ENCODE results near the gene PHIP. TPM values are rescaled to one million over a fixed set of nuclear protein-coding genes. Genes with fewer than 3 reads are reported as not detected.
A peak's percentile ranks its signal among the peaks of the same experiment; 100 is the strongest.

PHIP gene
- polyA plus RNA-seq, 3 donors, result 3.2 to 10.8 (median 5.1) TPM

DNA sequence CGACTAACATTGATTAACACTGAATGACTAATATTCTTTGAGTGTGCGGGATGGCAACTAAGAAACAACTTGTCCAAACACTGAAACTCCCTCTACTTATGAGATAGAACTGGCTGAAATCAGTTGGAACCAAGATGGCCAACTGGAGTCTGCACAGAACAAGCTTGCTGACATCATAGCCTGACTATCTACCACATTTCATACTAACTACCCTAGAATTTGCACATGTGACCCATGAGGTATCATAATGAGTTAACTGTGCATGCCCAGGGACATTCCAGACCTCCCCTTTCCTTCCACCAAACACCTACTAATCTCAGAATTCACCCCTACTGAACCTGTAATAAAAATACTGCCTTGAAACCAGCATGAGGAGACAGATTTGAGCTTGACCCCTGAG is 43.2 kb downstream of the PHIP start:
- no peaks in the 10 kb centered on the region for H3K9me3 Mint-ChIP-seq
- H3K36me3 ChIP-seq (replicated peaks in 1 of 2; ENCODE audit: control insufficient read depth in 1 of 2, insufficient read depth in 2 of 2, low read length in 2 of 2), result peaks cover 32 to 90% of the 10 kb centered on the region in 2 donors
- no peak overlapping the region for H3K9ac ChIP-seq (ENCODE audit: insufficient read depth, low read length, poor library complexity, severe bottlenecking)
- no peak overlapping the region for H3K4me2 ChIP-seq (replicated peaks; ENCODE audit: extremely low read depth, low read length, poor library complexity, severe bottlenecking)
- H3K4me1 Mint-ChIP-seq, result peaks cover 13% of the 10 kb centered on the region
- H3K27me3 Mint-ChIP-seq (ENCODE audit: low read depth in 3 of 3), result no peaks in the 10 kb centered on the region
- peaks cover 95% of the 10 kb centered on the region for H3K79me2 ChIP-seq (ENCODE audit: insufficient read depth, low read length)
- no peaks in the 10 kb centered on the region for H3K27me3 ChIP-seq (ENCODE audit: control insufficient read depth in 2 of 2, insufficient read depth in 2 of 2, low read length in 2 of 2)
- H3K27ac Mint-ChIP-seq, result peak overlapping the region in 3 of 7 donors; percentile 1 to 31 (median 9)
- no CpG with 5 or more reads among the region's 2 CpGs for WGBS (ENCODE audit: insufficient coverage)
- no peak overlapping the region for H3K4me3 ChIP-seq (replicated peaks in 1 of 3; ENCODE audit: low read depth in 2 of 3, low read length in 3 of 3)
- peaks cover 56 to 70% of the 10 kb centered on the region in 2 donors for H3K36me3 Mint-ChIP-seq
- H3K27ac ChIP-seq (ENCODE audit: low read depth in 1 of 2, low read length in 2 of 2), result peak overlapping the region in 1 of 2 donors; percentile 43
- peaks cover 94% of the 10 kb centered on the region for H4K20me1 ChIP-seq (ENCODE audit: insufficient read depth, low read length)
- no peak overlapping the region for H3K4me3 Mint-ChIP-seq
- peaks cover 9 to 11% of the 10 kb centered on the region in 2 donors for H3K4me1 ChIP-seq (ENCODE audit: control insufficient read depth in 1 of 2, insufficient read depth in 2 of 2, low read length in 2 of 2)
- DNase-seq, result peak in 1 of 3 donors; percentile 3
- TF ChIP-seq, protein P1, sequence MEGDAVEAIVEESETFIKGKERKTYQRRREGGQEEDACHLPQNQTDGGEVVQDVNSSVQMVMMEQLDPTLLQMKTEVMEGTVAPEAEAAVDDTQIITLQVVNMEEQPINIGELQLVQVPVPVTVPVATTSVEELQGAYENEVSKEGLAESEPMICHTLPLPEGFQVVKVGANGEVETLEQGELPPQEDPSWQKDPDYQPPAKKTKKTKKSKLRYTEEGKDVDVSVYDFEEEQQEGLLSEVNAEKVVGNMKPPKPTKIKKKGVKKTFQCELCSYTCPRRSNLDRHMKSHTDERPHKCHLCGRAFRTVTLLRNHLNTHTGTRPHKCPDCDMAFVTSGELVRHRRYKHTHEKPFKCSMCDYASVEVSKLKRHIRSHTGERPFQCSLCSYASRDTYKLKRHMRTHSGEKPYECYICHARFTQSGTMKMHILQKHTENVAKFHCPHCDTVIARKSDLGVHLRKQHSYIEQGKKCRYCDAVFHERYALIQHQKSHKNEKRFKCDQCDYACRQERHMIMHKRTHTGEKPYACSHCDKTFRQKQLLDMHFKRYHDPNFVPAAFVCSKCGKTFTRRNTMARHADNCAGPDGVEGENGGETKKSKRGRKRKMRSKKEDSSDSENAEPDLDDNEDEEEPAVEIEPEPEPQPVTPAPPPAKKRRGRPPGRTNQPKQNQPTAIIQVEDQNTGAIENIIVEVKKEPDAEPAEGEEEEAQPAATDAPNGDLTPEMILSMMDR (IDR thresholded peaks at IDR 0.05), result no peak
- intact Hi-C loops (cut with micrococcal nuclease), result no loop called here
- H2AFZ ChIP-seq (ENCODE audit: insufficient read depth, low read depth, low read length, poor library complexity, severe bottlenecking), result no peak overlapping the region
- H3K9me3 ChIP-seq (replicated peaks in 1 of 2; ENCODE audit: control insufficient read depth in 1 of 2, insufficient read depth in 1 of 2, low read length in 2 of 2), result no peaks in the 10 kb centered on the region

DNA sequence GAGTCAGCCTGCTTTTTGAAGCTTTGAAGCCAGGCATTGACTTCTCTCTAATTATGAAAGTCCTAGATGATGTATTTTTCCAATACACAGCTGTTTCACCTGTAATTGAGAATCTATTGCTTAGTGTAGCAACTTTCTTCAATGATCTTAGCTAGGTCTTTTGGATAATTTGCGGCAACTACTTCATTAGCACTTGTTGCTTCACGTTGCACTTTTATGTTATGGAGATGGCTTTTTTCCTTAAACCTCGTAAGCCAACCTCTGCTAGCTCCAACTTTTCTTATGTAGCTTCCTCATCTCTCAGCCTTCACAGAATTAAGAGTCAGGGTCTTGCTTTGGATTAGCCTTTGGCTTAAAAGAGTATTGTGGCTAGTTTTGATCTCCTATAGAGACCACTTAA is 44.8 kb downstream of the PHIP start:
- H3K4me1 Mint-ChIP-seq, result peaks cover 13% of the 10 kb centered on the region
- H3K27ac Mint-ChIP-seq, result peak overlapping the region in 1 of 7 donors; percentile 0
- H3K36me3 Mint-ChIP-seq, result peaks cover 51 to 68% of the 10 kb centered on the region in 2 donors

More for the DNA sequence above, 44.8 kb downstream of the PHIP start:
- Histone ChIP-seq H3K4me1 (ENCODE audit: control insufficient read depth in 1 of 2, insufficient read depth in 2 of 2, low read length in 2 of 2) (peaks cover 9 to 11% of the 10 kb centered on the region in 2 donors), H3K4me3 (replicated peaks in 1 of 3; ENCODE audit: low read depth in 2 of 3, low read length in 3 of 3) (no peak overlapping the region), H3K9me3 (replicated peaks in 1 of 2; ENCODE audit: control insufficient read depth in 1 of 2, insufficient read depth in 1 of 2, low read length in 2 of 2) (no peaks in the 10 kb centered on the region), H3K27ac (ENCODE audit: low read depth in 1 of 2, low read length in 2 of 2) (peak overlapping the region in 1 of 2 donors; percentile 46), H3K9ac (ENCODE audit: insufficient read depth, low read length, poor library complexity, severe bottlenecking) (no peak overlapping the region), H3K36me3 (replicated peaks in 1 of 2; ENCODE audit: control insufficient read depth in 1 of 2, insufficient read depth in 2 of 2, low read length in 2 of 2) (peaks cover 28 to 90% of the 10 kb centered on the region in 2 donors), H2AFZ (ENCODE audit: insufficient read depth, low read depth, low read length, poor library complexity, severe bottlenecking) (no peak overlapping the region), H3K27me3 (ENCODE audit: control insufficient read depth in 2 of 2, insufficient read depth in 2 of 2, low read length in 2 of 2) (no peaks in the 10 kb centered on the region), H3K4me2 (replicated peaks; ENCODE audit: extremely low read depth, low read length, poor library complexity, severe bottlenecking) (no peak overlapping the region), H4K20me1 (ENCODE audit: insufficient read depth, low read length) (peaks cover 96% of the 10 kb centered on the region), H3K79me2 (ENCODE audit: insufficient read depth, low read length) (peaks cover 87% of the 10 kb centered on the region)
- intact Hi-C loops (cut with micrococcal nuclease), result no loop called here
- TF ChIP-seq, protein P1 (IDR thresholded peaks at IDR 0.05), result no peak
- Mint-ChIP-seq H3K27me3 (ENCODE audit: low read depth in 3 of 3) (no peaks in the 10 kb centered on the region), H3K9me3 (no peaks in the 10 kb centered on the region), H3K4me3 (no peak overlapping the region)
- DNase-seq, result no peak
- no CpG with 5 or more reads among the region's 3 CpGs for WGBS (ENCODE audit: insufficient coverage)

All from CD14-positive monocyte (primary cell).